T-helper 2 cell treated with Interferon-gamma antibody and Interleukin-4, amounts not matched to agents 100 ng/mL and 5 ng/mL, for 36 hours (primary cell): ENCODE data around the gene STAMBPL1. TPM values are rescaled to one million over a fixed set of nuclear protein-coding genes. Genes with fewer than 3 reads are reported as not detected.

Experiments used
- intact Hi-C: fragments of 100-400 bp; cut with micrococcal nuclease; formaldehyde crosslinking; loops from one replicate; pipeline ENCODE4 v1.15.1; 2023
- total RNA-seq: library from RNA; stranded (reverse); gene quantifications from 2 replicates; pipeline ENCODE4 v1.2.3, GENCODE V29; 2022

Gene STAMBPL1
- total RNA-seq, 1 donor from 2014 or later = 39.5 TPM

DNA sequence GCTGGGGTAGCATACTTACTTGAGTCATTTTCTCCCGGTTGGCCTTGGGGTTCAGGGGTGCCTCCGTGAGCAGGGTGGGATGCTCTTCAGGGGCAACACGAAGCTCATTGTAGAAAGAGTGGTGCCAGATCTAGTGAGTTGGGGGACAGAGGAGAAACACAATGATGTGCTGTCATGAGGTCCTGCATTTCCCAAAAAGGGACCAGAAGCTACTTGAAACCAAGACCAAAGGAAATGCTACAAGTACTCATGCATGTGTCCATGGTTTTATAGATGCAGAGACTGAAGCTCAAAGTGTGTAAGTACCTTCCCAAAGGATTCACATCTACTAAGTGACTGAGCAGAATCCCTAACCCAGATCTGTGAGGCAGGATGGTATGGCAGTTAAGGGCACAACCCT lies 63.7 kb downstream of the STAMBPL1 start:
- intact Hi-C loops = no loop called here

DNA sequence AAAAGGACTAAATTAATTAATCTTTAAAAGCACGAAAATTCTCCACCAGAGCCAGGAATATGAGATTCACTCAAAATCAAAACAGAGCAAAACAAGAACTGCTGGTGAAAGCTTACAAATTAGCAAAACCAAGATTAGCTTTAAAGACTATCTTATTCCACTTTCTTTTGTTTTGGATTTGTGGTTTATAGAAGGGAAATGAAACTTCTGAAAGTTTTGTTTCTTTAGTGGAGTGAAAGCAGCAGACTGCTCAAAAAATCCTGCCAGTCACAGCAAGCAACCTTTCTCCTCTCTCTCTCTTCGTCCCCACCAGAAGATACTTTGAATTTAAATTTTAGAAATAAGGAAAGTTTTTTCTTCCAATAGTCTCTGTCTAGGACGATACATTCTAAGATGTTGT lies 64.8 kb downstream of the STAMBPL1 start:
- intact Hi-C loops = no loop called here

DNA sequence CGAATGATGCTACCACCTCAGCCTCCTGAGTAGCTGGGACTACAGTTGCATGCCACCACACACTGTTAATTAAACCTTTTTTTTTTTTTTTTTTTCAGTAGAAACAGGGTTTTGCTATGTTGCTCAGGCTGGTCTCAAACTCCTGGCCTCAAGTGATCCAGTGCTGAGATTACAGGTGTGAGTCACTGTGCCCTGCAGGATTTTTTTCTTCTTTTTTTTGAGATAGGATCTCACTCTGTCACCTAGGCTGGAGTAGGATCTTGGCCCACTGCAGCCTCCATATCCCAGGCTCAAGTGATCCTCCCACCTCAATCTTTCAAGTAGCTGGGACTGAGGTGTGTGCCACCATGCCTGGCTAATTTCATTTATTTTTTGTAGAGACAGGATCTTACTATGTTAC lies 66.2 kb downstream of the STAMBPL1 start:
- intact Hi-C loops = no loop called here

DNA sequence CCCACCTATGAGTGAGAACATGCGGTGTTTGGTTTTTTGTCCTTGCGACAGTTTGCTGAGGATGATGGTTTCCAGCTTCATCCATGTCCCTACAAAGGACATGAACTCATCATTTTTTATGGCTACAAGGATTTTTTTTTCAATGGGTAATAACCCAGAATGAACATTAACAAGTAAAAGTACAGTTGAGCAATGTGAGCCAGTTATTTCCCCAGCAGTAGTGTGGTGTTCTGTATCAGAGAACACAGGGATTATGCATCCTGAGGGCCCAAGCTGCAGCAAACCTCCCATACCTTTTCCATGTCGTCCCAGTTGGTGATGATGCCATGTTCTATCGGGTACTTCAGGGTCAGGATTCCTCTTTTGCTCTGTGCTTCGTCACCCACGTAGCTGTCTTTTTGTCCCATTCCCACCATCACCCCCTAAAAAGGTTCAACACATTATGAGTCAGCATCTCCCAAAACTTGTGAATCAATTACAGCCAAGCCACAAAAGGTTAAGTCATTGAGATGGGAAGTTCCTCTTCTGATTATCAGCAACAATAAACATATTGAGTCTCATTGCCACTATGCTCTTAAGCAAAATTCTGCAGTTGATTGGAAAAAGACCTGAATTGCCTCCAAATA lies 67.0 kb downstream of the STAMBPL1 start:
- intact Hi-C loops = no loop called here

DNA sequence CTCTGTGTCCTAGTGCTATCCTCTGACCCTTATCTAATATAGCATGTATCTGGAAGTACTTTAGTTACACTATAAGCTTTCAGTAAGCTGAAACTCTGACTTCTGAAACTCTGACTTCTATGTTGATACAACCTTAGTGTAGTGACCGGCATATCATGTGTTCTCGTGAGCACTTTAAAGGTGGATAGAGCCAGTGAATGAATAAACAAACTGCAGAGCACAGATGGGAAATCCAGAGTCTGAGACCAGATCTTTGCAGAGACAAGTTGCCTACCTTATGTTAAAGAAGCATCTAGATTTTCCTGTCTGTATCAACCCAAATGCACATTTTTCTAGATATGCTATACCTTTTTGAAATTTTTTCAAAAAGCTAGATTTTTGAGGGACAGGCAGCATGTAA lies 69.0 kb downstream of the STAMBPL1 start:
- intact Hi-C loops = no loop called here

DNA sequence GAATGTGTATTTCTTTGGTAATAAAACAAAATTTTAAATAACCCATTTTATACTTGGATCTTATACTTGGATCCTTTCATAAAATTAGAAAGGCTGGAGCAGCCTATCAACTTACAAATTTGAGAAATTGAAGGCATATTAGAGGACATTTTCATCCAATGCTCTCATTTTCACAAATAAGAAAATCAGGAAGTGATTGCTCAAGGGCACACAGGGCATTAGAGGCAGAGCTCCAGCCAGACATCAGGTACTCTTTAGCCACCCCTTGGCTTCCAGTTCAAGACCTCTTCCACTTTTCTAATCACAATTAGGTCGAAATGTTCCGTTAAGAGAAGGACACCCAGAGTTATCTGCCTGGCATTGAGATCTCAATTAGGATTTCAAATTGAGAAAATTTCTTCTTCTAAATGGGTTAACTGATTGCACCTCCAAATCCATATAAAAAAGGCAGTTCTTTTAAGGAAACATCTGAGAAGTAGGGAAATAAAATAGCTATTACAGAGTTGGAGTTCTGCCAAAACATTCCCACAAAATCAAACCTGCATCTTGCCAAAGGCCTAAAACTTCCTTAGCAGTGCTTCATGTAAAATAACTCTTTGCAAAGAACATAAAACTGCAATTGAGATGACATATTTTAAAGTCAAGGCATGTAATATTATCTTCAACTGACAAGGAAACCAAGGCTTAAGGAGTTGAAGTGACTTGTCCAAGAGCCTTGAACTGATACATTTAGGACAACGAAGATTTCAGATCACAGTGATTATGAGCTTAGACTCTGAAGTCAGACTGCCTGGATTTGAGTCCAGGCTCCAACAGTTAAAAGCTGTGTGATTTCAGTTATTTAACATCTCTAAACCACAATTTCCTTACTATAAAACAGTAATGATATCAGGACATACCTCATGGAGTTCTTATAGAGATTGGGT lies 70.1 kb downstream of the STAMBPL1 start:
- intact Hi-C loops = no loop called here

DNA sequence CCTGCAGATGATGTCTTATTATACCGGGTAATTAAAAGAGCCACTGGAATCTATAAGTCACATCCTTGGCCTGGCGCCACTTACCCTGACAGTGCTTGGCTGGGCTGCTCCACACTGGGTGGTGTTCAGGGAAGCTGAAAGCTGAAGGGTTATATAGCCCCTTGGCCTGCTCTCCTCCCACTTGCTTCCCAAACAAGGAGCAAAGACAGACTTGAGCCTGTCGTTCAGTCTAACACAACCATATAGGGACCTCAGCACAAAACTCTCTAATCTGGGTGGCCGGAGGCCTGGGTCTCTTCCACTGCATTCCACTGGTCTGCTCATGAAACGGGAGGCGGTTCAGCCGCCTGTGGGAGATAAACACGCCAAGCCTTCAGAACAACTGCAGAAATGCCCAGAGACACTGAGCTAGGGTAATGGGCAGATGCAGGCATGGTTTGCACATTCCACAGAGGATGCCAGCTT lies 72.6 kb downstream of the STAMBPL1 start, which contains the start of gene ACTA2:
ACTA2 (minus strand) TSS at position 127 of the 465 bp plus-strand sequence. CDS start 3,843 bp downstream, outside the sequence.
- intact Hi-C loops = no loop called here

DNA sequence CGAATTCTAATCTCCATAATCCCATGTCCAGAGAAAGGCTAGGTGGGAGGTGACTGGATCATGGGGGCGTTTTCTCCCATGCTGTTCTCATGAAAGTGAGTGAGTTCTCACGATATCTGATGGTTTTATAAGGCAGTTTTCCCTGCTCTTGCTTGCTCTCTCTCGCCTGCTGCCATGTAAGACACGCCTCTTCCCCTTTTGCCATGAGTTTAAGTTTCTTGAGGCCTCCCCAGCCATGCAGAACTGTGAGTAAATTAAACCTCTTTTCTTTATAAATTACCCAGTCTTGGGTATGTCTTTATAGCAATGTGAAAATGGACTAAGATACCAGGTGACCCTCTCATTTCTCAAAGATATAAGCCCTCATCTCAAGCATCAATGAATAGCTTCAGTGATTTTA lies 73.6 kb downstream of the STAMBPL1 start:
- intact Hi-C loops = no loop called here

DNA sequence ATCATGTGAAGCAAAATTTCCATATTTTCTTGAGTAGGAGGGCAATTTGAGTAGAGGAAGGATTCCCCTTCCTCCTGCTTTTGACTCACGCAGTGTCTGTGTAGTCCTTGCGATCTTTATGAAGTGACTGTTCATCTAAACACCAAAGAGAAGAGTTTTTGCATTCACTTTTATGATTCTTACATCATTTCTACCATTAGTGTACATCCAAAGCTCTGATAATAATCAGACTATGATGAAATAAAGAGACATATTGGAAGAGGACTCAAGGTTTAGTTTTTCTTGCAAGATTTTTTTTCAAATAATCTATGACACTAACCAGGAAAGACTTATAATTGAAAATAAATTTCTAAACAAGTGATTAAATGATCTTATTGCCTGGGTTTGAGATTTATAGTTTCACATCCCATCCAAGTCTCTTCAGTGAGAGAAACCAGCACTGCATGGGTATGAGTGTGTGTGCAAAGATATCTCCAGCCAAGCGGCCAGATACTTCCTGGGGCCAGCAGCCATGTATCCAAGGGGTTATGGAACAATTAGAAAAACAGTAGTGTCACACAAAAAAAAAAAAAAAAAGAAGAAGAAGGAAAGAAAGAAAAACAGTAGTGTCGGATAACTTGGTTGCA lies 74.5 kb downstream of the STAMBPL1 start:
- intact Hi-C loops = no loop called here

DNA sequence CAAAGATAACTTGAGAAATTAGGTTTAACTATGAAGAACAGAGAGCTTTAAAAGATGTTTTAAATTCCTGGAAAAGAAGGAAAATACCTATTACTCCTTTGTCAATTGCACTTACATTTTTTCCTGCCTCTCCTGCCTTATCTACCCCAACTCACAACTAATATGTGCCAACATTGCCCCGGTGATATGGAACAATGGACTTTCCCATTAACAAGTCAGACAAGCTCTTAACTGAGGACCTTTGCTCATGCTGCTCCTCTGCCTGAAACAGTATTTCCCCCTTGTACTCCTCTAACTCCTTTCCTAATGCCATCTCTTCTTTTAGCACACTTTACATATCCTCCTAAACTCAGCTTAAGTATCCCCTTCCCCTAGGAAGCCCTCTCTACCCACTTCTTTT lies 77.3 kb downstream of the STAMBPL1 start:
- intact Hi-C loops = no loop called here

DNA sequence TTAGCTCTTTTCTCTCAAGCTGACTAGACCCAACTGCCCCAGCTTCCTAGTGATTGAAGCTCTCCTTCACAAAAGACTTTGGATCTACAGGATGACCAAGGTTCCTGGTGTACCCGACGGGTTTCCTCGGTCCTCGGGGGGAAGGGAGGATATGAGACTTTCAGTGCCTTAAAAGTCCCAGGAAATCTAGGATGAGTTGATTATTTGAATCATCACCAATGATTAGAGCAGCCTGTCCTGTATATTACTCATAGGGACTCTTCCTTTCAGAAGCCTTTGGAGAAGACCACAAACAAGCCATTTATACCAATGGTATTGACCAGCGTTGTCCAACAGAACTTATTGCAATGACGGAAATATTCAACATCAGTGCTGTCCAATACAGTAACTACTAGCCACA lies 78.7 kb downstream of the STAMBPL1 start:
- intact Hi-C loops = no loop called here

DNA sequence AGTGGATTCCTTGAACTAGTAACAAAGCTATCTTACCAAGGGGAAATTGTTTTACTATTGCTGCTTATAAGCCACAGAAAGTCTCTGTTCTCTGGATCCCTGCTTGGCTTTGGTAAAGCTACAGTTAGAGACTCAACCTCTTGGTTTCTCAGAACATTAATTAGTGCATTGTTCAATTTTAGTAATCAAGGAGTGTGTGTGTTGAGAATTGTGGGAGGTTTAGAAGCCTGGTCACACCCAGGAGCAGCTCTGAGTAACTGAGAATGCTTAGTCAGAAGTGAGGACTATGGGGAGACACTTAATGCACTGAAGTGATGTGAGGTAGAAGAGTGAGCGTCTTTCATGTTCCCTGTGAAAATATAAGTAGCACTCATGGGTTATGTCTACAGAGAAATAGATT lies 80.8 kb downstream of the STAMBPL1 start:
- intact Hi-C loops = no loop called here

DNA sequence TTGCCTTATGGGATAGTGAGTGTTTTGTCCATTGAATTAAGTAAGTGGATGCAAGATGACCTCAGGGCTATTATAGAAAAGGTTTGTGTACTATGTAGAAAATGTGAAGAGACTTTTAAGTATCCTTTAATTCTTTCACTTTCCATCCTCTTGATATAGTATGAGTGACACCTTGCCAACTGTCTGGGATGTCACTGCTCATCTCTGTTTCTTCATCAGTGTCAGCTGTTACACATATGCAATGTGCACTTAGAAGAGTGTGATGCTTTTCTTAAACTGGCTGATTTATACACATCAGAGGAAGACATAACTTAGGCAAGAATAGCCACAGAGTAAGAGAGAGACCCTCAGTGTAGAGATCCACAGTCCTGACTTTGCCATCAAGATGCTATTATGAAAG lies 81.2 kb downstream of the STAMBPL1 start:
- intact Hi-C loops = no loop called here

DNA sequence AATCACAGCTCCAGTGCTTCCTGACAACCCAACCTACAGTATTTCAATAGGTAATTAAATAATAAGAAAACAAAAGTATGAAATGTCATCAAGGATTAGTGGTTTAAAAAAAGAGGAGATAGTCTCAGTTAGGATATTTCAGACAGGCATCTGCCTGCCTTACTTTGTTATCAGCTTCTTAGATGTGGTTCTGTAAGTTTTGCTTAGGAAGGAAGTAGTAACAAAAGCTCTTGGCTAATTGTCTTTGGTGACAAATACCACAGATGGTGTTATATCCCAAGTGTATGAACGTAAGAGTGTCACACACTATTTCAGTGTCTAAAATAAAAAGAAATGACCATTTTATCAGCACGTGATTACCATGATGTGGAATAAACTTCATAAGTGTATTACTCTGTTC lies 82.3 kb downstream of the STAMBPL1 start:
- intact Hi-C loops = loop anchor here (2.0 kb wide), 1 partner anchor 28 kb away; the partner anchor contains the start of gene FAS

DNA sequence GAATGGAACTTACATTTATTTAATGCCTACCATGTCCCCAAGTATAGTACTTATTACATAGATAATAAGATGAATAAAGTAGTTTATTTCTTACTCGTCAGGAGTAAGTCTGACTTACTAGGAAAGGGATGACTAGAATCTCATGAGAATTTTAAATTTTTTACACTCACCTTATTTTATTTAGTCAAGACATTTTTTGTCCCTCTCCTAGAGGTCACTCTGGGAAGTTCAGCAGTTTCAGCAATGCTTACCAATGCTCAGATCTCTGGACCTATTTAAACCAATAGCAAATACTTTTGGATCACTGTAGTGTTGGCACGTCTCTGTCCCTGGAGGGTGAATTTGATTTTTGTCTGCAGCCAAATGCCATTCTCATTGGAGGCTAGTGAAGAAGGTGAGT lies 83.3 kb downstream of the STAMBPL1 start:
- intact Hi-C loops = loop anchor here (2.0 kb wide), 1 partner anchor 27 kb away; the partner anchor contains the start of gene FAS

DNA sequence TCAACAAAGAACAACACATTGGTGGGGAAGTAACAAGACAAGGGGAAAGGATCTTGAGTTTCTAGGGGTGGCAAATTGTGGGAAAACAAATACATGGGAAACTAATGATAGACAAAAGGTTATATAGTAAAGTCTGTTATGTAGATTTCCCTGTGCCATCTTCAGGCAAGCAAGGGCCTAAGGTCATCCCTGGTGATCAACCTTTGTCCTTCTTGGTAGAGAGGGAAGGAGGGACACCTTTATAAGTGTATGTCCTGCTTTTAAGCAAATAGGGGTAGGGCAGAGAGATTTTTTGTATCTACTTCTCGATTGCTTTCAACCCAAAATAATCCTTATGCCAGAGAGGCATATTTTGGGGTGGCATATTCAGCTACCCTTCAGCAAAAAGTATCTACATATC lies 84.3 kb downstream of the STAMBPL1 start:
- intact Hi-C loops = no loop called here

DNA sequence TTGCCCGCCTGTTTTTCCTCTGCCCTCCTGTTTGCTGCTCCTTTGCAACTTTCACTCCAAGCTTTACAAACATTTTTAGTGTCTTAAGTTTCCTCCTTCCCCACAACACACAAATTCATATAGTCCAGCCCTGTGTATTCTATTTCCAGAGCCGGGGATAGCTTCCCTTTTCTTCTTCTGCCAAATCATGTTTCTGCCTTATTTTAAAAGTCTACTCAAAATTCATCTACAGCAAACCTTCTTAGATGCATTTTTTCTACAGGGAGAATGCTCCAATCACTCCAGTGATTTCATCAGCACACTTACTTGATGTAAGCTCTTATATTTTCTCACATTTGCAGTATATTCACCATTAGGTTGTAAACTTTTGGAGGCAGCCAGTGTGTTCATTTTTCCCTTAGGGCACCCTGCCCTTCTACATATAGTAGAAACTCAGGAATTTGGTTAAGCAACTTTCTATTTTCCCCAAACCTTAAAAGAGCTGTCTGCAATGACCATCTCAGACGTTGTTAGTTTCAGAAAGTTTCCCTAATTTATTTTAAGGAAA lies 84.9 kb downstream of the STAMBPL1 start:
- intact Hi-C loops = no loop called here

DNA sequence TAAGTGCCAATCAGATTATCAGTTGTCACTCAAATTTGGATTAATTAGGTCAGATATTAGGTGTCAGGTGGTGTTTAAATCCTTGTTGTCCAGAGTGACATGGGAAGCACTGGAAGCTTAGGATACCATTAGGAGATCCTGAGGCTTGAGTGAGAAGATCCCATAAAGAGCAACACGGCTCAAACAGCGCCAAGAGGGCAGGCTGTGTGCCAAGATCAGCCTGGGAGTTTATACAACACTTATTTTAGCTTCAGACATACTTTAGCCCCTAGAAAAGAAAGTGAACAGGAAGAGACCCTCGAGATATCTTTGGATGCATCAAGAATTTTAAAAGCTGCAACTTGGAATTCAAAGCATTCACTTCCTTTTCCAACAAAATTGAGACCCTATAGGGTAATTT lies 86.8 kb downstream of the STAMBPL1 start:
- intact Hi-C loops = no loop called here

DNA sequence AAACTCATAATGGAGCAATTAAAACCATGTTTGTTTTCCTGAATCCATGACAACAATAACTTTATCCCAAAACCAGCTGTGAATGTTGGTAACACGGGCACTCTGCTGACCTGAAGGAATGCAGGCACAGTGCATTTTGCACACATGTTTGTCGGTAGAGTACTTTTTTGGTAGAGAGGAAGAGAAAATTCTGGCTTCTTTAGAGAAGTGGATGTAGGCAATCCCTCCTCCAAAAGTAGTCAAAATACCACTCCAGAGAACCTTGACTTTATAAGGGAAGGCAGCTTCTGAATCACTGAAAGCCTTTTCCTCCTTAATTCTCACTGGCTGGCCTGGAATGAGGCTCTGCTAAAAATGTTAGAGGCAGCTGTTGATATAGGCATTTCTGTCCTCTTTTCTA lies 88.3 kb downstream of the STAMBPL1 start:
- intact Hi-C loops = no loop called here

DNA sequence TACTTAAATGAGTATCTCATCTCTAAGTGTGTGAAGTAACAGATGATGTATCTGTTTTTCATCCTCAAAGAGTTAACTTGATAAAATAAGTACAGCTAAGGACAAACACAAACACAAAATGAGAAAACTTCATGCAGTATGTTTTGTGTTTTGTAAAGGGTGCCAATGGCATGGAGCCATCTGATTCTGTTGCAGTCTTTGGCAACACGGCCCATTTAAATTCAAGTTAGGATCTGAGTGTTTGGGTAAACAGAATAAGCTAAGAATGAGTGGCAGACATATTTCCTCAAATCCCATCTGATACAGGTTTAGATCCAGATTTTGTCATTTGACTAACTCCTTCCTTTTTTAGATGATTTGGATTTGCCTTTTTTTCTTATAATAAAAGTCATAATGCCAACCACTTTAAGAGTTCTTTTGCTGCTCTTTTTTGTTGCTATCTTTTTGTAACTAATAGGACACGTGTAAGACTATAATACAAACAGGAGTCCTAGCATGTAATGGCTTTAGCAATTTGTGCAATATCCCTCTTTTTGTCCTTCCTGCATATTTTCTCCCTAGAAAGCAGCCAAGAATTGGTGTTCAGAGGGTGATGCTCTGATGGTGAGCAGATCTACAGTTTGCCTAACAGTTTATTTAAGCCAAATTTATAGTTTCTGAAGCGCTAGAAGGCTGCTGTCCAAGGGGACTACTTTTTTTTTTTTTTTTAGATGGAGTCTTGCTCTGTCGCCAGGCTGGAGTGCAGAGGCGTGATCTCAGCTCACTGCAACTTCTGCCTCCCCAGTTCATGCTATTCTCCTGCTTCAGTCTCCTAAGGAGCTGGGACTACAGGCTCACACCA lies 91.4 kb downstream of the STAMBPL1 start:
- intact Hi-C loops = no loop called here
